Liver (tissue), 9 donors: ENCODE data around the gene AMHR2. TPM values are rescaled to one million over a fixed set of nuclear protein-coding genes. Genes with fewer than 3 reads are reported as not detected.

Experiments used
- DNase-seq: peaks from one replicate; pipeline ENCODE4 v3.0.0-alpha.2; 2017; ENCODE audit warnings: low spot score
- H3K27ac ChIP-seq, 2 donors: one replicate each; pipeline ENCODE4 v1.7.0; 2013; ENCODE audit warnings: inconsistent platforms in 2 of 2, low read length in 2 of 2, control low read depth in 1 of 2, low read depth in 1 of 2, mild to moderate bottlenecking in 1 of 2
- H3K27me3 ChIP-seq, 4 donors: one replicate each; pipeline versions ENCODE4 v1.6.1 to v1.7.0; 2013; ENCODE audit warnings: low read length in 3 of 4, inconsistent platforms in 1 of 4, mild to moderate bottlenecking in 1 of 4, moderate library complexity in 1 of 4; ENCODE audit not compliant: control insufficient read depth in 4 of 4, insufficient read depth in 4 of 4
- H3K36me3 ChIP-seq, 4 donors: one replicate each; pipeline versions ENCODE4 v1.6.1 to v1.7.0; 2013; ENCODE audit warnings: low read length in 3 of 4, mild to moderate bottlenecking in 3 of 4, low read depth in 1 of 4, moderate library complexity in 1 of 4; ENCODE audit not compliant: control insufficient read depth in 4 of 4, insufficient read depth in 3 of 4
- H3K4me1 ChIP-seq, 4 donors: one replicate each; pipeline versions ENCODE4 v1.6.1 to v1.7.0; 2013; ENCODE audit warnings: low read length in 3 of 4, mild to moderate bottlenecking in 3 of 4, moderate library complexity in 1 of 4; ENCODE audit not compliant: control insufficient read depth in 4 of 4, insufficient read depth in 4 of 4
- H3K4me3 ChIP-seq, 3 donors: one replicate each; pipeline versions ENCODE4 v1.6.1 to v1.7.0; 2013; ENCODE audit warnings: low read length in 3 of 3, control low read depth in 1 of 3, low read depth in 1 of 3, mild to moderate bottlenecking in 1 of 3
- H3K9ac ChIP-seq, 2 donors: one replicate each; pipeline ENCODE4 v1.7.0; 2013; ENCODE audit warnings: low read length in 2 of 2, mild to moderate bottlenecking in 2 of 2, moderate library complexity in 2 of 2, control low read depth in 1 of 2, low read depth in 1 of 2
- H3K9me3 ChIP-seq, 4 donors: one replicate each; pipeline versions ENCODE4 v1.6.1 to v1.7.0; 2013; ENCODE audit warnings: low read length in 3 of 4; ENCODE audit not compliant: control insufficient read depth in 4 of 4
- EGR1 ChIP-seq, 2 donors: IDR thresholded peaks; 2 replicates each; pipeline ENCODE4 v1.6.1; 2016 to 2018; ENCODE audit warnings: antibody characterized with exemption in 2 of 2, low read depth in 2 of 2
- FOXA1 ChIP-seq: IDR thresholded peaks from 2 replicates; pipeline ENCODE4 v1.6.1; 2016; ENCODE audit warnings: antibody characterized with exemption
- FOXA2 ChIP-seq: IDR thresholded peaks from 2 replicates; pipeline ENCODE4 v1.6.1; 2016; ENCODE audit warnings: antibody characterized with exemption
- GABPA ChIP-seq, 2 donors: IDR thresholded peaks in 1 of 2; conservative IDR thresholded peaks in 1 of 2; 2 replicates each; pipeline ENCODE4 v1.6.1; 2016; ENCODE audit warnings: antibody characterized with exemption in 2 of 2, mild to moderate bottlenecking in 1 of 2, moderate library complexity in 1 of 2
- HNF4A ChIP-seq, 2 donors: conservative IDR thresholded peaks; 2 replicates each; pipeline ENCODE4 v1.6.1; 2016; ENCODE audit warnings: antibody characterized with exemption in 2 of 2, mild to moderate bottlenecking in 2 of 2
- JUND ChIP-seq, 2 donors: IDR thresholded peaks; 2 replicates each; pipeline ENCODE4 v1.6.1; 2016; ENCODE audit warnings: antibody characterized with exemption in 2 of 2
- NR2F2 ChIP-seq: IDR thresholded peaks from 2 replicates; pipeline ENCODE4 v1.6.1; 2016; ENCODE audit warnings: antibody characterized with exemption
- RAD21 ChIP-seq, 2 donors: IDR thresholded peaks; 2 replicates each; pipeline ENCODE4 v1.6.1; 2016; ENCODE audit warnings: antibody characterized with exemption in 2 of 2, mild to moderate bottlenecking in 2 of 2
- RXRA ChIP-seq, 2 donors: IDR thresholded peaks; 2 replicates each; pipeline ENCODE4 v1.6.1; 2017 to 2018; ENCODE audit warnings: antibody characterized with exemption in 2 of 2, mild to moderate bottlenecking in 1 of 2
- SP1 ChIP-seq: IDR thresholded peaks from 2 replicates; pipeline ENCODE4 v1.6.1; 2018; ENCODE audit warnings: antibody characterized with exemption, mild to moderate bottlenecking
- TAF1 ChIP-seq: conservative IDR thresholded peaks from 2 replicates; pipeline ENCODE4 v1.6.1; 2016; ENCODE audit warnings: antibody characterized with exemption, mild to moderate bottlenecking
- YY1 ChIP-seq: IDR thresholded peaks from 2 replicates; pipeline ENCODE4 v1.6.1; 2016; ENCODE audit warnings: antibody characterized with exemption, mild to moderate bottlenecking
- ZBTB33 ChIP-seq: IDR thresholded peaks from 2 replicates; pipeline ENCODE4 v1.6.1; 2016; ENCODE audit warnings: antibody characterized with exemption
- WGBS: extraction: QIAGEN DNeasy Blood & Tissue Kit; methylation state at CpG from one replicate; pipeline ENCODE4 v1.1.7; 2013; 5-methylcytosine and 5-hydroxymethylcytosine counted together
- polyA plus RNA-seq, 2 donors: library from polyadenylated mRNA; stranded (reverse) in 1 of 2; unstranded in 1 of 2; fragments of 200-250 nt in 1 of 2; fragments of >200 nt in 1 of 2; fragmentation: Nextera tagmentation in 1 of 2; extraction: Ambion mirVana in 1 of 2; gene quantifications; one replicate each; pipeline versions ENCODE4 v1.2.1 to v1.2.3, GENCODE V29; 2013 to 2015
- total RNA-seq, 2 donors: library from RNA; depleted of rRNA; stranded (reverse); fragments of >200 nt; gene quantifications; one replicate each; pipeline ENCODE4 v1.2.3, GENCODE V29; 2014
- TF ChIP-seq, protein P1 (sequence below): IDR thresholded peaks from 2 replicates; pipeline ENCODE4 v1.6.1; 2016; ENCODE audit warnings: antibody characterized with exemption
- TF ChIP-seq, protein P2 (sequence below): fragments of 150-350 bp; IDR thresholded peaks from 2 replicates; pipeline ENCODE4 v1.5.1; 2017; ENCODE audit warnings: improper control_type of control experiment, low read depth, low read length; ENCODE audit not compliant: missing input control
- TF ChIP-seq, protein P3 (sequence below): IDR thresholded peaks from 2 replicates; pipeline ENCODE4 v1.6.1; 2016; ENCODE audit warnings: antibody characterized with exemption, mild to moderate bottlenecking
- donor health status: healthy.
- donor health status: healthy.
- donor health status: healthy.
- donor health status: healthy.
- donor health status: healthy.

AMHR2 gene
- total and polyA plus RNA-seq, 4 donors: 0.67 to 1.3 (median 0.92) TPM

- Histone ChIP-seq H3K9ac (peak within 1 kb of the TSS; percentile 62 to 90), H3K27me3 (no peaks in the 10 kb centered on the region), H3K9me3 (no peaks in the 10 kb centered on the region), H3K4me1 (peaks cover 10 to 38% (median 32%) of the 10 kb centered on the region in 4 donors), H3K27ac (peak within 1 kb of the TSS; percentile 97), H3K4me3 (peak within 1 kb of the TSS; percentile 60 to 77 (median 69)), H3K36me3 (peaks cover 2 to 20% (median 14%) of the 10 kb centered on the region in 4 donors)
- DNase-seq: peak; percentile 91
- TF ChIP-seq SP1 (no peak), FOXA2 (no peak), TAF1 (no peak), EGR1 (IDR thresholded peaks at IDR 0.05; ENCODE audit: low read depth in 2 of 2) (peak in 1 of 2 donors; percentile 44), ZBTB33 (no peak), GABPA (IDR thresholded peaks at IDR 0.05 in 1 of 2, conservative IDR thresholded peaks at IDR 0.05 in 1 of 2) (no peak), JUND (IDR thresholded peaks at IDR 0.05) (no peak), YY1 (no peak), NR2F2 (no peak), RXRA (IDR thresholded peaks at IDR 0.05) (no peak), RAD21 (IDR thresholded peaks at IDR 0.05) (no peak)
- TF ChIP-seq, protein P1, sequence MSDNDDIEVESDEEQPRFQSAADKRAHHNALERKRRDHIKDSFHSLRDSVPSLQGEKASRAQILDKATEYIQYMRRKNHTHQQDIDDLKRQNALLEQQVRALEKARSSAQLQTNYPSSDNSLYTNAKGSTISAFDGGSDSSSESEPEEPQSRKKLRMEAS: peak; percentile 2
- TF ChIP-seq, protein P2, sequence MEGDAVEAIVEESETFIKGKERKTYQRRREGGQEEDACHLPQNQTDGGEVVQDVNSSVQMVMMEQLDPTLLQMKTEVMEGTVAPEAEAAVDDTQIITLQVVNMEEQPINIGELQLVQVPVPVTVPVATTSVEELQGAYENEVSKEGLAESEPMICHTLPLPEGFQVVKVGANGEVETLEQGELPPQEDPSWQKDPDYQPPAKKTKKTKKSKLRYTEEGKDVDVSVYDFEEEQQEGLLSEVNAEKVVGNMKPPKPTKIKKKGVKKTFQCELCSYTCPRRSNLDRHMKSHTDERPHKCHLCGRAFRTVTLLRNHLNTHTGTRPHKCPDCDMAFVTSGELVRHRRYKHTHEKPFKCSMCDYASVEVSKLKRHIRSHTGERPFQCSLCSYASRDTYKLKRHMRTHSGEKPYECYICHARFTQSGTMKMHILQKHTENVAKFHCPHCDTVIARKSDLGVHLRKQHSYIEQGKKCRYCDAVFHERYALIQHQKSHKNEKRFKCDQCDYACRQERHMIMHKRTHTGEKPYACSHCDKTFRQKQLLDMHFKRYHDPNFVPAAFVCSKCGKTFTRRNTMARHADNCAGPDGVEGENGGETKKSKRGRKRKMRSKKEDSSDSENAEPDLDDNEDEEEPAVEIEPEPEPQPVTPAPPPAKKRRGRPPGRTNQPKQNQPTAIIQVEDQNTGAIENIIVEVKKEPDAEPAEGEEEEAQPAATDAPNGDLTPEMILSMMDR: no peak
- WGBS: under 1% methylated on average over 70 of the region's 71 CpGs
Measured at GRCh38 chr12:53380104-53380793, 43.4 kb upstream of the AMHR2 start, which contains the start of gene SP1. Gene SP1, plus strand, starts transcription at chr12:53380176. Its CDS starts 116 bp downstream, at chr12:53380292.

DNA sequence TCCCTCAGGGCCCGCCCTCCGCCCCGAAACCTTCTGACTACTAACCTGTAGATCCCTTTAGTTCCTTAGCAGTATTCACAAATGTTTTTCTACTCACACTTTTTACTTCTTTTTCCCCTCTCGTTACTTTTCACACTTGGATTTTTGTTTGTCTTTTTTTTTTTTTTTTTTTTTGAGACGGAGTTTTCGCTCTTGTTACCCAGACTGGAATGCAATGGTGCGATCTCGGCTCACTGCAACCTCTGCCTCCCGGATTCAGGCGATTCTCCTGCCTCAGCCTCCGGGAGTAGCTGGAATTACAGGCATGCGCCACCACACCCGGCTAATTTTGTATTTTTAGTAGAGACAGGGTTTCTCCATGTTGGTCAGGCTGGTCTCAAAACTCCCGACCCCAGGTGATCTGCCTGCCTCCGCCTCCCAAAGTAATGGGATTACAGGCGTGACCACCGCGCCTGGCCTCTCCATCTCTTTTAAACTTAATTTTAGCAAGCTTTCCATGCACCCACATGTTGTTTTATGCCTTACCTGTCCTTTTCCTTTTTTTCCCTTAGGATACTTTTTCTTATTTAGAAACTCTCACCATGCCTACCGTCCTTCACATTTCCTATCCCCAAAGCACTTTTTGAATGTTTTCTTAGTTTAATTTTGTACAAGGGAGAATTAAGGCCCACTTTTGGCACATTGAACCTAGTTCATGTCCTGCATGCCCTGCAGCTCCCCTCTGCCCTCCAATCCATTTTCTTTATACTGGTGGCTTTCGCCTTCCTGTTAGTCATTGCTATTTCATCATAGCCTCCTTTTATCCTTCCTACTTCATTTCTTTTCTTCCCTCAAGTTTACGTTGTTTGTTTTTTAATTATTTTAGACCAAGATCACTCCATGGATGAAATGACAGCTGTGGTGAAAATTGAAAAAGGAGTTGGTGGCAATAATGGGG lies 42.6 kb upstream of the AMHR2 start:
- Histone ChIP-seq H3K27ac (peak overlapping the region; percentile 71 to 76), H3K9me3 (no peaks in the 10 kb centered on the region), H3K27me3 (no peaks in the 10 kb centered on the region), H3K36me3 (peaks cover 2 to 23% (median 15%) of the 10 kb centered on the region in 4 donors), H3K9ac (peak overlapping the region; percentile 34 to 56), H3K4me3 (peak overlapping the region; percentile 60 to 77 (median 66)), H3K4me1 (peaks cover 13 to 41% (median 35%) of the 10 kb centered on the region in 4 donors)
- DNase-seq: no peak
- 9% methylated on average over 21 of the region's 21 CpGs for WGBS
- TF ChIP-seq FOXA1: no peak
- TF ChIP-seq ZBTB33: no peak
- TF ChIP-seq, protein P2: no peak
- TF ChIP-seq, protein P3, sequence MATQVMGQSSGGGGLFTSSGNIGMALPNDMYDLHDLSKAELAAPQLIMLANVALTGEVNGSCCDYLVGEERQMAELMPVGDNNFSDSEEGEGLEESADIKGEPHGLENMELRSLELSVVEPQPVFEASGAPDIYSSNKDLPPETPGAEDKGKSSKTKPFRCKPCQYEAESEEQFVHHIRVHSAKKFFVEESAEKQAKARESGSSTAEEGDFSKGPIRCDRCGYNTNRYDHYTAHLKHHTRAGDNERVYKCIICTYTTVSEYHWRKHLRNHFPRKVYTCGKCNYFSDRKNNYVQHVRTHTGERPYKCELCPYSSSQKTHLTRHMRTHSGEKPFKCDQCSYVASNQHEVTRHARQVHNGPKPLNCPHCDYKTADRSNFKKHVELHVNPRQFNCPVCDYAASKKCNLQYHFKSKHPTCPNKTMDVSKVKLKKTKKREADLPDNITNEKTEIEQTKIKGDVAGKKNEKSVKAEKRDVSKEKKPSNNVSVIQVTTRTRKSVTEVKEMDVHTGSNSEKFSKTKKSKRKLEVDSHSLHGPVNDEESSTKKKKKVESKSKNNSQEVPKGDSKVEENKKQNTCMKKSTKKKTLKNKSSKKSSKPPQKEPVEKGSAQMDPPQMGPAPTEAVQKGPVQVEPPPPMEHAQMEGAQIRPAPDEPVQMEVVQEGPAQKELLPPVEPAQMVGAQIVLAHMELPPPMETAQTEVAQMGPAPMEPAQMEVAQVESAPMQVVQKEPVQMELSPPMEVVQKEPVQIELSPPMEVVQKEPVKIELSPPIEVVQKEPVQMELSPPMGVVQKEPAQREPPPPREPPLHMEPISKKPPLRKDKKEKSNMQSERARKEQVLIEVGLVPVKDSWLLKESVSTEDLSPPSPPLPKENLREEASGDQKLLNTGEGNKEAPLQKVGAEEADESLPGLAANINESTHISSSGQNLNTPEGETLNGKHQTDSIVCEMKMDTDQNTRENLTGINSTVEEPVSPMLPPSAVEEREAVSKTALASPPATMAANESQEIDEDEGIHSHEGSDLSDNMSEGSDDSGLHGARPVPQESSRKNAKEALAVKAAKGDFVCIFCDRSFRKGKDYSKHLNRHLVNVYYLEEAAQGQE: peak; percentile 27
- no peak for TF ChIP-seq NR2F2
- no peak for TF ChIP-seq TAF1
- TF ChIP-seq HNF4A (conservative IDR thresholded peaks at IDR 0.05): peak; percentile 12 to 51
